Activated naive CD8-positive, alpha-beta T cell treated with anti-CD3 and anti-CD28 coated beads for 36 hours (primary cell): Measurements from ENCODE around the gene CCDC70. TPM values are rescaled to one million over a fixed set of nuclear protein-coding genes. Genes with fewer than 3 reads are reported as not detected.
A peak's percentile ranks its signal among the peaks of the same experiment; 100 is the strongest.

Experiments used
- DNase-seq: peaks from one replicate; pipeline ENCODE4 v3.0.0; 2021
- H3K27ac Mint-ChIP-seq: one replicate; pipeline ENCODE4 v1.8.0; 2022; ENCODE audit warnings: mild to moderate bottlenecking, moderate library complexity, mixed read lengths
- H3K27me3 Mint-ChIP-seq: one replicate; pipeline ENCODE4 v1.8.0; 2022; ENCODE audit warnings: mild to moderate bottlenecking, mixed read lengths
- H3K36me3 Mint-ChIP-seq: one replicate; pipeline ENCODE4 v1.8.0; 2021; ENCODE audit warnings: mild to moderate bottlenecking, mixed read lengths
- H3K4me1 Mint-ChIP-seq: one replicate; pipeline ENCODE4 v1.8.0; 2021; ENCODE audit warnings: mixed read lengths
- H3K4me3 Mint-ChIP-seq: one replicate; pipeline ENCODE4 v1.8.0; 2022; ENCODE audit warnings: mild to moderate bottlenecking, moderate library complexity, mixed read lengths
- H3K9me3 Mint-ChIP-seq: one replicate; pipeline ENCODE4 v1.8.0; 2022; ENCODE audit warnings: mixed read lengths
- total RNA-seq, 2 experiments: library from RNA; stranded (reverse); gene quantifications; one replicate each; pipeline ENCODE4 v1.2.3, GENCODE V29; 2021

Gene CCDC70
- total RNA-seq, 2 experiments from 2014 or later, result 0.19 to 0.56 TPM

- Mint-ChIP-seq H3K4me1 (peaks cover 38% of the 10 kb centered on the region), H3K36me3 (no peaks in the 10 kb centered on the region), H3K4me3 (no peak overlapping the region), H3K9me3 (no peaks in the 10 kb centered on the region), H3K27me3 (peaks cover 9% of the 10 kb centered on the region), H3K27ac (no peak overlapping the region)
- DNase-seq, result no peak
Measured at GRCh38 chr13:51840917-51841316, 20.9 kb upstream of the CCDC70 start.

DNA sequence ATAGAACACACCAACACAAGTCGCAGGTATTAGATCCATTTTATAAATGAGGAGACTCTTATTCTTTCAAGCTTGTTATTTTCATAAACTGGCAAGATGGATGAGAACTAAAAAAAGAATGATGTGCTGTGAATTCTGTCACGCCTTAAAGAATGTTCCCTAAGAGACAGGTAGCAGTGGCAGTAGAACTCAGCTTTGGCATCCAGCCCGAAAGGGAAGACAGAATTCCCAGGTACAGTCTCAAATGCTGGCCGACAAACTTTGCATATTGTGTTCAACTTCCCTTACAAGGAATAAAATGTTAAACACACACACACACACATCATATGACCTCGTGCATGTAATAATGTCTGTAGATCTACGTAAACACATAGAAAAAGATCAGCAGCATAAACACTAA lies 20.0 kb upstream of the CCDC70 start:
- no peak overlapping the region for H3K4me3 Mint-ChIP-seq
- H3K4me1 Mint-ChIP-seq, result peaks cover 34% of the 10 kb centered on the region
- H3K27ac Mint-ChIP-seq, result no peak overlapping the region
- DNase-seq, result no peak
- H3K36me3 Mint-ChIP-seq, result no peaks in the 10 kb centered on the region
- H3K27me3 Mint-ChIP-seq, result peaks cover 9% of the 10 kb centered on the region
- H3K9me3 Mint-ChIP-seq, result no peaks in the 10 kb centered on the region

- Mint-ChIP-seq H3K27me3 (peaks cover 9% of the 10 kb centered on the region), H3K4me3 (no peak overlapping the region), H3K4me1 (peaks cover 16% of the 10 kb centered on the region), H3K36me3 (no peaks in the 10 kb centered on the region), H3K27ac (no peak overlapping the region), H3K9me3 (no peaks in the 10 kb centered on the region)
- no peak for DNase-seq
Measured at GRCh38 chr13:51843529-51843928, 18.2 kb upstream of the CCDC70 start.

- DNase-seq, result peak; percentile 70
- Mint-ChIP-seq H3K36me3 (no peaks in the 10 kb centered on the region), H3K4me1 (peaks cover 19% of the 10 kb centered on the region), H3K4me3 (peak within 1 kb of the TSS; percentile 75), H3K27me3 (peaks cover 9% of the 10 kb centered on the region), H3K9me3 (no peaks in the 10 kb centered on the region), H3K27ac (peak within 1 kb of the TSS; percentile 61)
Measured at GRCh38 chr13:51844862-51845573, 16.8 kb upstream of the CCDC70 start, which contains the start of gene TMEM272. Gene TMEM272 (minus strand): TSS chr13:51845177. CDS start chr13:51838530, 6,647 bp downstream.

- H3K27ac Mint-ChIP-seq, result no peak overlapping the region
- no peak for DNase-seq
- H3K36me3 Mint-ChIP-seq, result no peaks in the 10 kb centered on the region
- peaks cover 19% of the 10 kb centered on the region for H3K4me1 Mint-ChIP-seq
- H3K27me3 Mint-ChIP-seq, result peaks cover 9% of the 10 kb centered on the region
- H3K4me3 Mint-ChIP-seq, result no peak overlapping the region
- no peaks in the 10 kb centered on the region for H3K9me3 Mint-ChIP-seq
Measured at GRCh38 chr13:51845574-51846318, 16.0 kb upstream of the CCDC70 start.

- Mint-ChIP-seq H3K36me3 (no peaks in the 10 kb centered on the region), H3K9me3 (no peaks in the 10 kb centered on the region), H3K27ac (no peak overlapping the region), H3K27me3 (peaks cover 9% of the 10 kb centered on the region), H3K4me1 (peaks cover 19% of the 10 kb centered on the region), H3K4me3 (no peak overlapping the region)
- DNase-seq, result no peak
Measured at GRCh38 chr13:51846756-51847155, 15.0 kb upstream of the CCDC70 start.

GRCh38 chr13:51848674-51849073 lies 13.1 kb upstream of the CCDC70 start:
- no peak for DNase-seq
- Mint-ChIP-seq H3K4me3 (no peak overlapping the region), H3K36me3 (no peaks in the 10 kb centered on the region), H3K27me3 (peaks cover 9% of the 10 kb centered on the region), H3K27ac (no peak overlapping the region), H3K9me3 (no peaks in the 10 kb centered on the region), H3K4me1 (peaks cover 19% of the 10 kb centered on the region)

DNA sequence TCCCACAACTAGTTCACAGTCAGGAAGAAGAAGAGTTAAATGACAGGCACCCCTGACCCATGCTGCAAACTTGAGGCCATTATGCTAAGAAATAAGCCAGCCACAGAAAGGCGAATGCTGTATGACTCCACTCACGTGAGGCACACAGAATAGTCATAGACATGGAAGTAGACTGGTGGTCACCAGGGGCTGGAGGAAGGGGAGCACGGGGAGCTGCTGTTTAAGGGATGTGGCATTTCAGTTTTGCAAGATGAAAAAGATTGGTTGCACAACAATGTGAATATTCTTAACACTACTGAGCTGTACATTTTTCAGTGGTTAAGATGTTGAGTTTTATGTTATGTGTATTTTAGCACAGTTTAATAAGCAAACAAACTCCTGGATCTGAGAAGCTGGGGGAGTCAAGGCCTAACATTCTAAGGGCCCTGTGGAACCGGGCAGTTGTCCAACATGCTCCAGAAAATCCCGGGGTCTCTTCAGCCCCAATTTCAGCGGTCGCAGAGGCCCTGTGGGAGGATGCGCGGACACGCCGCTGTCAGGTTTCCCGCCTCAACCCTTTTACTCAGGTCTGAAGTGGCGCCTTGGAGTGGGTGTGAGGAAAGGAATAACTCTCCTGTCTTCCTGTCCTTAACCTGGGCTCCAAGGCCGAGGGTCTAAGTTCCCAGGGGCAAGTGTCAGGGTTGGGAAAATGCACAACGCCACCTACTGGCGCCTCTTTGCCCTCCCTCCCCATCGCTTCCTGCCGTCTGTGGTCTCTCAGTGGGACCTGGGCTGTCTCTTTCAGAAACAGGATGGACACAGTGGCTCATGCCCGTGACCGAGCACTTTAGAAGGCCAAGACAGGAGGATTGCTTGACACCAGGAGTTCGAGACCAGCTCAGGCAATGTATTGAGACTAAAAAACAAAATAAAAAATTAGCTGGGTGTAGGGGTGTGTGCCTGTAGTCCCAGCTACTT lies 12.3 kb upstream of the CCDC70 start:
- Mint-ChIP-seq H3K27me3 (peaks cover 10% of the 10 kb centered on the region), H3K27ac (no peak overlapping the region), H3K9me3 (no peaks in the 10 kb centered on the region), H3K4me3 (no peak overlapping the region), H3K36me3 (no peaks in the 10 kb centered on the region), H3K4me1 (peaks cover 17% of the 10 kb centered on the region)
- DNase-seq, result peak; percentile 24

DNA sequence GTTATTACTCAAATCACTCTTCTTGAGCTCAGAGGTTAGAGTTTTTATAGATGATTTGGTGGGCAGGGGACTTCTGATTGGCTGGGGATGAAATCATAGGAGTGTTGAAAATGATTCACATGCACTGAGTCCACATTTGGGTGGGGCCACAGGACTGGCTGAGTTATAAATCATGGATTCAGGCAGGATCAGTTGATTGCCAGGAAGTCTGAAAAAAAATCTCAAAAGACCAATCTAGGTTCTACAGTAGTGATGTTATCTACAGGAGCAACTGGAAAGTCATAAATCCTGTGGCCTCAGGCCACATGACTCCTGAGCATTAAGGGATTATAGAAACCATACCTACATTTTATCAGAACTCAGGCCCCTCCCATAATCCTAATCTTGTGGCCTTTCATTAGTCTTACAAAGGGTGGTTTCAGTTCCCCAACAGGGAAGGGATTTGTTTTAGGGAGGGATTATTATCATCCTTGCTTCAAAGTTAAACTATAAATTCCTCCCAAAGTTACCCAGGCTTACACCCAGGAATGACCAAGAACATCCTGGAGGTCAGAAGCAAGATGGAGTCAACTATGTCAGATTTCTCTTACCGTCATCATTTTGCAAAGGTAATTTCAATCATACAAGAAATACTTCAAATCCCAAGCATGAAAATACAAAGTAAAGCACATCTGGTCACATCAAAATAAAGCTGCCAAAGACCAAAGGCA lies 5.6 kb upstream of the CCDC70 start:
- Mint-ChIP-seq H3K27me3 (peaks cover 4% of the 10 kb centered on the region), H3K36me3 (no peaks in the 10 kb centered on the region), H3K27ac (no peak overlapping the region), H3K9me3 (no peaks in the 10 kb centered on the region), H3K4me1 (peaks cover 2% of the 10 kb centered on the region), H3K4me3 (no peak overlapping the region)
- DNase-seq, result no peak

- H3K4me1 Mint-ChIP-seq, result peaks cover 10% of the 10 kb centered on the region
- H3K36me3 Mint-ChIP-seq, result no peaks in the 10 kb centered on the region
- H3K27me3 Mint-ChIP-seq, result peaks cover 4% of the 10 kb centered on the region
- H3K4me3 Mint-ChIP-seq, result no peak overlapping the region
- no peak overlapping the region for H3K27ac Mint-ChIP-seq
- DNase-seq, result no peak
- no peaks in the 10 kb centered on the region for H3K9me3 Mint-ChIP-seq
Measured at GRCh38 chr13:51856998-51857397, 4.8 kb upstream of the CCDC70 start.

- H3K27ac Mint-ChIP-seq, result no peak overlapping the region
- no peaks in the 10 kb centered on the region for H3K9me3 Mint-ChIP-seq
- H3K27me3 Mint-ChIP-seq, result peaks cover 4% of the 10 kb centered on the region
- H3K36me3 Mint-ChIP-seq, result no peaks in the 10 kb centered on the region
- no peak for DNase-seq
- no peak overlapping the region for H3K4me3 Mint-ChIP-seq
- H3K4me1 Mint-ChIP-seq, result peaks cover 22% of the 10 kb centered on the region
Measured at GRCh38 chr13:51858433-51859247, 3.1 kb upstream of the CCDC70 start.

- no peaks in the 10 kb centered on the region for H3K9me3 Mint-ChIP-seq
Measured at GRCh38 chr13:51862957-51863356, 1.2 kb downstream of the CCDC70 start.

GRCh38 chr13:51865838-51866237 lies 4.1 kb downstream of the CCDC70 start:
- no peak for DNase-seq
- H3K4me1 Mint-ChIP-seq, result peaks cover 22% of the 10 kb centered on the region
- no peaks in the 10 kb centered on the region for H3K9me3 Mint-ChIP-seq
- H3K36me3 Mint-ChIP-seq, result no peaks in the 10 kb centered on the region
- H3K4me3 Mint-ChIP-seq, result no peak overlapping the region
- H3K27ac Mint-ChIP-seq, result no peak overlapping the region
- no peaks in the 10 kb centered on the region for H3K27me3 Mint-ChIP-seq

More at GRCh38 chr13:51862957-51863356, 1.2 kb downstream of the CCDC70 start:
- no peaks in the 10 kb centered on the region for H3K27me3 Mint-ChIP-seq
- H3K4me1 Mint-ChIP-seq, result peaks cover 22% of the 10 kb centered on the region
- H3K36me3 Mint-ChIP-seq, result no peaks in the 10 kb centered on the region
- DNase-seq, result no peak
- no peak overlapping the region for H3K4me3 Mint-ChIP-seq
- no peak overlapping the region for H3K27ac Mint-ChIP-seq

GRCh38 chr13:51867062-51867461 lies 5.3 kb downstream of the CCDC70 start:
- Mint-ChIP-seq H3K4me3 (no peak overlapping the region), H3K4me1 (peaks cover 12% of the 10 kb centered on the region), H3K36me3 (no peaks in the 10 kb centered on the region), H3K27ac (no peak overlapping the region), H3K27me3 (no peaks in the 10 kb centered on the region), H3K9me3 (no peaks in the 10 kb centered on the region)
- no peak for DNase-seq
